ENCODE results near the gene PSMD4.

The PSMD4 gene

DNA sequence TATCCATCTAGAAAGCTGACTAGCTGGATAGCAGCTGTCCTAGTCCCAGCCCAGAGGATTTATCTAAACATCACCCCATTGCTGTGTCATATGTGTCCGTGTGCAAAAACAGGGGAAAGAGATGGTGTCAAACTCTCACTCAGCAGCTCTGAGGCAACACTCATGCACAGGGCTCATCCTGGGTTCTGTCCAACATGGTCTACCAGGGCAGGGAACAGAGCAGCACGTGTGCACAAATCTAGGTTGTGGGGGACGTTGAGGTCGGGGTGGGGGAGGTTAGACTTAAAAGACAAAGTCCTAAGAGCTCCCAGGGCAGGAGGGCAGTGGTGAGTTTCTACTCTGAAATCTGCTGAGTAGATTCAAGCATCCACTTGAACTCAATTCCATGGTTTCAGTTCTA is 56.5 kb downstream of the PSMD4 start:
- TF ChIP-seq, protein P1, sequence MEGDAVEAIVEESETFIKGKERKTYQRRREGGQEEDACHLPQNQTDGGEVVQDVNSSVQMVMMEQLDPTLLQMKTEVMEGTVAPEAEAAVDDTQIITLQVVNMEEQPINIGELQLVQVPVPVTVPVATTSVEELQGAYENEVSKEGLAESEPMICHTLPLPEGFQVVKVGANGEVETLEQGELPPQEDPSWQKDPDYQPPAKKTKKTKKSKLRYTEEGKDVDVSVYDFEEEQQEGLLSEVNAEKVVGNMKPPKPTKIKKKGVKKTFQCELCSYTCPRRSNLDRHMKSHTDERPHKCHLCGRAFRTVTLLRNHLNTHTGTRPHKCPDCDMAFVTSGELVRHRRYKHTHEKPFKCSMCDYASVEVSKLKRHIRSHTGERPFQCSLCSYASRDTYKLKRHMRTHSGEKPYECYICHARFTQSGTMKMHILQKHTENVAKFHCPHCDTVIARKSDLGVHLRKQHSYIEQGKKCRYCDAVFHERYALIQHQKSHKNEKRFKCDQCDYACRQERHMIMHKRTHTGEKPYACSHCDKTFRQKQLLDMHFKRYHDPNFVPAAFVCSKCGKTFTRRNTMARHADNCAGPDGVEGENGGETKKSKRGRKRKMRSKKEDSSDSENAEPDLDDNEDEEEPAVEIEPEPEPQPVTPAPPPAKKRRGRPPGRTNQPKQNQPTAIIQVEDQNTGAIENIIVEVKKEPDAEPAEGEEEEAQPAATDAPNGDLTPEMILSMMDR (IDR thresholded peaks at IDR 0.05; ENCODE audit: low read depth, low read length, missing control alignments): no peak
- no peak for DNase-seq
- H3K4me3 ChIP-seq (ENCODE audit: low read depth, low read length): no peak overlapping the region
- H3K36me3 ChIP-seq (replicated peaks): peaks cover 47% of the 10 kb centered on the region
- H3K27ac ChIP-seq: peak overlapping the region; percentile 97
- in situ Hi-C loops (cut with HindIII; ENCODE audit: low pct_ligation_motif_present, low sequenced_read_pairs): no loop called here
- H3K27me3 ChIP-seq (replicated peaks): no peaks in the 10 kb centered on the region

GRCh38 chr1:151311589-151312331 is 57.2 kb downstream of the PSMD4 start:
- Histone ChIP-seq H3K4me3 (ENCODE audit: low read depth, low read length) (no peak overlapping the region), H3K27me3 (replicated peaks) (no peaks in the 10 kb centered on the region), H3K36me3 (replicated peaks) (peaks cover 43% of the 10 kb centered on the region), H3K27ac (peak overlapping the region; percentile 97)
- TF ChIP-seq, protein P1 (IDR thresholded peaks at IDR 0.05; ENCODE audit: low read depth, low read length, missing control alignments): no peak
- DNase-seq: peak; percentile 100
- in situ Hi-C loops (cut with HindIII; ENCODE audit: low pct_ligation_motif_present, low sequenced_read_pairs): no loop called here

DNA sequence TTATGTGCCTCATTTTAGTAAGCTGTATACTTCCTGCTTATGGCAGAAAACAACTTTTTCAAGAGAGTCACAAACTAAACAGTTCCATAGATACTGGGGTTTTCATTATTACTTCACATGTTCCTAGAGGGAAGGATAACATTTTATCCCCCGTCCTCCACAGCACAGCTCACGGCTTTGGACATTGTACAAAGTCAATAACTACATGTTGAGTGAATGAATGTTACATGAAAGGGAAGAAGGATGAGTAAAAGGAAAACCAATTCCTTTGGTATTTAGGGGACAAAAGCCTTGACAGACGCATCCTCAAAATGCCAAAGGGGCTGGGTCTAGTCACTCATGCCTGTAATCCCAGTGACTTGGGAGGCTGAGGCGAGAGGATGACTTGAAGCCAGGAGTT is 57.9 kb downstream of the PSMD4 start:
- Histone ChIP-seq H3K4me3 (ENCODE audit: low read depth, low read length) (no peak overlapping the region), H3K27me3 (replicated peaks) (no peaks in the 10 kb centered on the region), H3K36me3 (replicated peaks) (peaks cover 37% of the 10 kb centered on the region), H3K27ac (peak overlapping the region; percentile 97)
- peak; percentile 22 for DNase-seq
- TF ChIP-seq, protein P1 (IDR thresholded peaks at IDR 0.05; ENCODE audit: low read depth, low read length, missing control alignments): no peak
- in situ Hi-C loops (cut with HindIII; ENCODE audit: low pct_ligation_motif_present, low sequenced_read_pairs): no loop called here

DNA sequence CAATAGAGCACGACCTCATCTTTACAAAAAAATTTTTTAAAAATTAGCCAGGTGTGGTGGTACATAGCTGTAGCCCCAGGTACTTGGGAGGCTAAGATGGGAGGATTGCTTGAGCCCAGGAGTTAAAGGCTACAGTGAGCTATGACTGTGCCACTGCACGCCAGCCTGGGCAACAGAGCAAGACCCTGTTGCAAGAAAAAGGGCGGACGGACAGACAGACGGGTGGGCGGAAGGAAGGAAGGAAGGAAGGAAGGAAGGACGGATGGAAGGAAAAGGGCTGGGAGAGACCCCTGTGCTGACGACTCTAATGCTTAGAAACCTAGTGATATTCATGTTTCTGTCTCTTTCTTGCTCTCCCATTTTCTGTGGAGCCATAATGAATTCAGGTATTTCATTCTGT is 58.3 kb downstream of the PSMD4 start:
- H3K4me3 ChIP-seq (ENCODE audit: low read depth, low read length): no peak overlapping the region
- H3K27me3 ChIP-seq (replicated peaks): no peaks in the 10 kb centered on the region
- TF ChIP-seq, protein P1 (IDR thresholded peaks at IDR 0.05; ENCODE audit: low read depth, low read length, missing control alignments): no peak
- peaks cover 32% of the 10 kb centered on the region for H3K36me3 ChIP-seq (replicated peaks)
- H3K27ac ChIP-seq: peak overlapping the region; percentile 97
- in situ Hi-C loops (cut with HindIII; ENCODE audit: low pct_ligation_motif_present, low sequenced_read_pairs): no loop called here
- DNase-seq: no peak

- in situ Hi-C loops (cut with HindIII; ENCODE audit: low pct_ligation_motif_present, low sequenced_read_pairs): no loop called here
- H3K27ac ChIP-seq: no peak overlapping the region
- no peak overlapping the region for H3K4me3 ChIP-seq (ENCODE audit: low read depth, low read length)
- H3K36me3 ChIP-seq (replicated peaks): peaks cover 29% of the 10 kb centered on the region
- TF ChIP-seq, protein P1 (IDR thresholded peaks at IDR 0.05; ENCODE audit: low read depth, low read length, missing control alignments): no peak
- DNase-seq: no peak
- no peaks in the 10 kb centered on the region for H3K27me3 ChIP-seq (replicated peaks)
Observed at GRCh38 chr1:151313501-151313900, 59.0 kb downstream of the PSMD4 start.

Measured in brain microvascular endothelial cell (primary cell).